Measurements from ENCODE around the gene PES1.
"Not testable (repeated sequence)": the region's sequence is repeated elsewhere in the genome, so short reads cannot be mapped to it uniquely, and the experiment has no call there.

The PES1 gene

DNA sequence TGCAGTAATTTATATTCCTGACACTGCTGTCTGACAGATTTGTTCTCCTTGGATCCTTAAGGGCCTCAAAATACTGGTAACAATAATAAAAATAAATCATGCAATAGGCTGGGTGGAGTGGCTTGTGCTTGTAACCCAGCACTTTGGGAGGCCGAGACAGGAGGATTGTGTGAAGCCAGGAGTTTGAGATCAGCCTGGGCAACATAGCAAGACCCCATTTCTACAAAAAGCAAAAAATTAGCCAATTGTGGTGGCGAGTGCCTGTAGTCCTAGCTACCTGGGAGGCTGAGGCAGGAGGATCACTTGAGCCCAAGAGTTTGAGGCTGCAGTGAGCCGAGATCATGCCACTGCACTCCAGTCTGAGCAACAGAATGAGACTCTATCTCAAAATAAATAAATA lies 39.9 kb downstream of the PES1 start:
- not testable (repeated sequence) for DNase-seq

DNA sequence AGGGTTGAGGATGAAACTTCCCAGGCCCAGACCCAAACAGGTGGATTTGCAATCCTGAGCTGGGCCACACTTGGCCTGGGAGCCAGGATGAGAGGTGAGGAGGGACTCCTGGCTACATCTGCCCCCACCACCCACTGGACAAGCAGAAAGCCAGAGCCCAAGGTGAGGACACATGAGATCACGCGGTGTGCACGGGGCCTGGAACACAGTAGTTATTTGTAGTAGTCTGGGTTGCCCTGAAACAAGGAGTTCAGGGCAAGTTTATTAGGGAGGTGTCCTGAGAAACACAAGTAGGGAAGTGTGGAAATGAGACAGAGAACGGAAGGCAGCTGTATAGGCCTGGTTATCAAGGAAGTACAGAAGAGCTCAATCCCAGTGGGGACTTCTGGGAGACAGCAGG lies 44.5 kb downstream of the PES1 start:
- DNase-seq = no peak

GRCh38 chr22:30546616-30547015 lies 45.1 kb downstream of the PES1 start, which contains the start of gene SEC14L6:
Gene SEC14L6, minus strand, starts transcription at chr22:30546741. Its CDS starts 59 bp downstream, at chr22:30546682.
- no peak for DNase-seq

GRCh38 chr22:30542811-30543188 lies 48.9 kb downstream of the PES1 start:
- no peak for DNase-seq

DNA sequence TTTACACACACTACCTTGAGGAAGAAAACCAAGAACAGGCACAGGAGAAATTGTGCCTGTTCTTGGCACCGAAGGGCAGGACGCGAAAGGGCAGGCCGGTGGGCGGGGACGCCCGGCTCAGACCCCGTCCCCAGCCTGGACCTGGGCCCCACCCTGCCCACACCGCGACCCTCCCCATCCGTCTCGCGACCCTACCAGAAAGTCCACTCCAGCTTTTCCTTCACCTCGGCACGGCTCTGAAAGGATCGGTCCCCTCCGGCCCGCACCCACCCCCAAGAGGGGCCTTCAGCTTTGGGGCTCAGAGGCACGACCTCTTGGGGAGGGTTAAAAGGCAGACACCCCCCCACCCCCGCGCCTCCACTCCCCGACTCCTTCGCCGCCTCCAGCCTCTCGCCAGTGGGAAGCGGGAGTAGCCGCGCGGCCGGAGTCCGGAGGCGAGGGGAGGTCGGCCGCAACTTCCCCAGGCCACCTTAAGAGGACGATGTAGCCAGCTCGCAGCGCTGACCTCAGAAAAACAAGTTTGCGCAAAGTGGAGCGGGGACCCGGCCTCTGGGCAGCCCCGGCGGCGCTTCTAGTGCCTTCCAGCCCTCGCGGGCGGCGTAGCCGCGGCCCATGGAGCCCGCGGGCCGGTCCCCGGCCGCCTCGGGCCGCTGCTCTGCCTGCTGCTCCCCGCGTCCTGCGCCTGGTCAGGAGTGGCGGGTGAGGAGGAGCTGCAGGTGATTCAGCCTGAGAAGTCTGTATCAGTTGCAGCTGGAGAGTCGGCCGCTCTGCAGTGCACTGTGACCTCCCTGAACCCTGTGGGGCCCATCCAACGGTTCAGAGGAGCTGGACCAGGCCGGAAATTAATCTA lies 49.5 kb downstream of the PES1 start:
- no peak for DNase-seq

DNA sequence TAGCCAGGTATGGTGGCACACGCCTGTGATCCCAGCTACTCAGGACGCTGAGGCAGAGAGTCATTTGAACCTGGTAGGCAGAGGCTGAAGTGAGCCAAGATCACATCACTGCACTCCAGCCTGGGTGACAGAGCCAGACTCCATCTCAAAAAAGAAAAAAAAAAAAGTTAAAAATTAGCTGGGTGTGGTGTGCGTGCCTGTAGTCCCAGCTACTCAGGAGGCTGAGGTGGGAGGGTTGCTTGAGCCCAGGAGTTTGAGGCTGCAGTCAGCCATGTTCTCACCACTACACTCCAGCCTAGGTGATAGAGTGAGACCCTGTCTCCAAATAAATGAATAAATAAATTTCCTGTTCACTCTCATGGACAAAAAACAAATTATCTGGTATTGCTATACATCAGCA lies 50.2 kb downstream of the PES1 start:
- not testable (repeated sequence) for DNase-seq

GRCh38 chr22:30539368-30539767 lies 52.3 kb downstream of the PES1 start:
- DNase-seq = no peak

DNA sequence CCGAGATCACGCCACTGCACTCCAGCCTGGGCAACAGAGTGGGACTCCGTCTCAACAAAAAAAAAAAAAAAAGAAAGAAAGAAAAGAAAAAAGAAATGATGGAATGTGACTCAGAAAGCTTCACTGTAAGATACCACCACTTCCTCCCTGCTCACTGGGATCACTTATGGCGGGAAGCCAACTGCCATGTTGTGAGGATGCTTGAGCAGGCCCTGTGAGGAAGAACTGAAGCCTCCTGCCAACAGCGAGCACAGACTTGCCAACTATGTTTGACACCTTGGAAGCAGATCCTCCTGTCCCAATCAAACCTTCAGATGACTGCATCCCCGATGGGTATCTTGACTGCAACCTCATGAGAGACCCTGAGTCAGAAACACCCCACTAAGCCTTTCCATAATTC lies 53.4 kb downstream of the PES1 start:
- DNase-seq = no peak

GRCh38 chr22:30537083-30537731 lies 54.5 kb downstream of the PES1 start:
- no peak for DNase-seq

- DNase-seq = no peak
These were observed 56.5 kb downstream of the PES1 start for GRCh38 chr22:30535182-30535581.

DNA sequence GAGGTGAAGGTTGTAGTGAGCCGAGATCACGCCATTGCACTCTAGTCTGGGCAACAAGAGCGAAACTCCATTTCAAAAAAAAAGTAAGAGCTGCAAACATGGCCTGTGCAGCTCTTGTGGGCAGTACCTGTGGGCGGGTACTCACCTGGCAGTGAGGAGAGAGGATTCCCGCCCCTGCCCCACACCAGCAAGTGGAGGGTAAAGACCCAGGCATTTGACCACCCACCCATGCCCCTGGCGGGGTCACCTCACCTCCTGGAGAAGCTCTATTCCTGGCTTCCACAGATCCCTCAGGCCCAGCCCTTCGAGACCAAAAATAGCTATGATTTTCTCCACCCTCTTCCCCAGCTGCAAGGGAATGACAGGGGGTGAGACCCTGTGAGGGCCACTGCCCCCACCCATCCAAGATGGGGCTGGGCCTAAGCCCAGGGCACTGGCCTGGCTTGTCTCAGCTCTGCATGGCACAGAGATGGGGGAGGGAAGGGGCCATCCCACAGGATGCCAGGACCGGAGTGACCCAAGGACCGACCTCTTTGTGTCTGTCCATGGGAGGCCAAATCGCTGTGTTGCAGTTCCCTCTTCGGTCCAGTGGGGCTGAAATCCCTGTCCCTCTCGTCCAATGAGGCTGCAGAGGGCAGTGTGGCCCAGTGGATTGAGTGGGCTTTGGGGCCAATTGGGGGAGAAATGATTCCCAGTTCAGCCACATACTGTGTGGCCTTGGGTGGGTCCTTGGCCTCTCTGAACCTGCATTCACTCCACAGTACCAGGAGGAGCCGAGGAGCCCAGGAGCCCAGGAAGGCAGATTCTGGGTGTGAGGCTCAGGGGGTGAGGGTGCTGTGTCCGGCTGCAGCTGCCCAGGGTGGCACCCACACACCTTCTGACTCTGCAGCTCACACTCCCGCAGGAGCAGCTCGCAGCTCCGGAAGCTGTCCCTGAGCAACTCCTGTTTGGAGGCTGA lies 59.8 kb downstream of the PES1 start:
- no peak for DNase-seq

DNA sequence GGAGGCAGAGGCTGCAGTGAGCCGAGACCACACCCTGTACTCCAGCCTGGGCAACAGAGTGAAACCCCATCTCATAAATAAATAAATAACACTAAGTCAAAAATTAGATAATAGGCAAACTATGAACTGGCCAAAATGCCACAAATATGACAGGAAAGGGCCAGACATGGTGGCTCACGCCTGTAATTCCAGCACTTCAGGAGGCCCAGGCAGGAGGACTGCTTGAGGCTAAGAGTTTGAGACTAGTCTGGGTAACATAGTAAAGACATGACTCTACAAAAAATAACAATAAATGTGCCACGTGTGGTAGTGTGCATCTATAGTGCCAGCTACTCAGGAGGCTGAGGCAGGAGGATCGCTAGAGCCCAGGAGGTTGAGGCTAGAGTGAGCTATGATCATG lies 65.1 kb downstream of the PES1 start:
- no peak for DNase-seq

Measured in NCI-H1694 (cell line).